AG08396 (cell line): Measurements from ENCODE around the gene DBH.

ENCODE experiments used
- DNase-seq: peaks from one replicate; pipeline ENCODE4 v3.0.0; 2012; ENCODE audit warnings: low spot score, mixed read lengths

The DBH gene

DNA sequence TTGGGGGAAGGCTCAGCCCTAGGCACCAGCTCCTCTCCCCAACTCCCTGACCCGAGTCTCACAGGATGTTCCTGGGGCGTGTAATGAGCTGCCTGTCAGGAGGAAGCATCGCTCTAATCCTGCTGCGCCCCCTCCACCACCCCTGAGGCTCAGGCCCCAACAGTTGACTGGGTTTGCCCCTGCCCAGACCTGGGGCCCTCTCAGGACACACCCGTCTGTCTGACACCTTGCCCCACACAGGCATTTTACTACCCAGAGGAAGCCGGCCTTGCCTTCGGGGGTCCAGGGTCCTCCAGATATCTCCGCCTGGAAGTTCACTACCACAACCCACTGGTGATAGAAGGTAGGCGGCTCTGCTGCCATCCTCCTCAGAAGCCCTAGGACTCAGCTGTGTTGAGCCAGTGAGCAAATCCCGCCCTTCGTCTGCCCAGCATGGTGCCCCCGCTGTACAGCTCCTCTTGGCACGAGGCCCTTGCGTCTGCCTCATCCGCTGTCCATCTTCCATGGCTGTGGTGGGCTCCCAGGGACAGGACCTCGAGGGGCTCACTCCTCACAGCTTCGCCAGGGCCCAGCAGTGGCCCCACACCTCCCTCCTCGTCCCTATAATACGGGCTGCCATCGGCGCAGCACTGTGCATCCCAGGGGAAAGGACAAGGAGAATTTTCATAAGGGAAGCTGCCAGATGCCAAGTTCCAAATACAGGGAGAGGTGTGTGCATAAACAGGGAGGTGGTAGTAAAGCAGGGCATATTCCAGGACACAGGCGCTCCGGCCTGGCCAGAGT, 8.0 kb downstream of the DBH start:
- DNase-seq = no peak

- DNase-seq = no peak
Measured at GRCh38 chr9:133645021-133645765, 9.0 kb downstream of the DBH start.

- no peak for DNase-seq
Measured at GRCh38 chr9:133647148-133647547, 11.0 kb downstream of the DBH start.

DNA sequence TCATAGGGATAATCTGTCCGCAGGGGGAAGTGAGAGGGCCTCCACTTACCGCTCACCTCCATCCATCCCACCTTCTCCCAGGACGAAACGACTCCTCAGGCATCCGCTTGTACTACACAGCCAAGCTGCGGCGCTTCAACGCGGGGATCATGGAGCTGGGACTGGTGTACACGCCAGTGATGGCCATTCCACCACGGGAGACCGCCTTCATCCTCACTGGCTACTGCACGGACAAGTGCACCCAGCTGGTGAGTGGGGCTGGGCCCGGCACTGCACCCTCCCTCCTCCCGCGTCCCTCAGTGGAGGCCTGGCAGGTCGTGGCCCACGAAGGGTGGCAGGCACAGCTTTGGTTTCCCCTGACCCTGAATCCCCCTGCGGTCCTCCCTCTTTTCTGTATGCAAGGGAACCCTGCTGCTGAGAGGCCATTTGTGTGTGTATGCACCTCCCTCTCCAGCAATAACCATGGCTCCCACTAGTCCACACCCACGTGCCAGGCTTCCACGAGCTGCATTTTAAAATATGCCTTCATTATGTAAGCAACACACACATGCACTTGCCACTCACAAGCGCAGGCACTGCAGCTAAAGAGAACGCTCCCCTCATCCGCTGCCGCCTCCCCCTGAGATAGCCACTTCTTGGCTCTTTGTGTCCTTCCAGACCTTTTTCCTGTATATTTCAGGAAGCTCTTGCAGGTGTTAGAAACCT, 11.8 kb downstream of the DBH start:
- no peak for DNase-seq

- DNase-seq = no peak
Measured at GRCh38 chr9:133649194-133649593, 13.0 kb downstream of the DBH start.

- DNase-seq = no peak
Measured at GRCh38 chr9:133650026-133650425, 13.9 kb downstream of the DBH start.

DNA sequence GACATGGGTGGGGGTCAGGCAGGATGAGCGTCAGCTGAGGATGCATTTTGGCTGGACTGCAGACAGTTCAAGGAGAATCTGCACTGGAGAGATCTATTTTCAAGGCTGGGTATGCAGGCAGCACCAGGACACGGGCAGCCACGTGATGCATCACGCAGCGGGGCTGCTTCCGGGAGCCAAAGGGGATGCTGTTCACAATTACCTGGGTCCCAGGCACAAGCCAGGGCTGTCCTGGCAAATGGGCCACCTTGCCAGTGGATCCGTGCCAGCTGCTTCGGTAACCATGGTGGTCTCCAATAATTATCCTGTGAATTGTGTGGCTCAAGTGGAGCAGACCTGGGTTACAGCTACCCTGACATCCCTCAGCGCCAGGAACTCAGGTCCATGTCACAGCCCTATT, 17.5 kb downstream of the DBH start:
- no peak for DNase-seq

GRCh38 chr9:133654736-133655657, 18.8 kb downstream of the DBH start:
- DNase-seq = no peak

DNA sequence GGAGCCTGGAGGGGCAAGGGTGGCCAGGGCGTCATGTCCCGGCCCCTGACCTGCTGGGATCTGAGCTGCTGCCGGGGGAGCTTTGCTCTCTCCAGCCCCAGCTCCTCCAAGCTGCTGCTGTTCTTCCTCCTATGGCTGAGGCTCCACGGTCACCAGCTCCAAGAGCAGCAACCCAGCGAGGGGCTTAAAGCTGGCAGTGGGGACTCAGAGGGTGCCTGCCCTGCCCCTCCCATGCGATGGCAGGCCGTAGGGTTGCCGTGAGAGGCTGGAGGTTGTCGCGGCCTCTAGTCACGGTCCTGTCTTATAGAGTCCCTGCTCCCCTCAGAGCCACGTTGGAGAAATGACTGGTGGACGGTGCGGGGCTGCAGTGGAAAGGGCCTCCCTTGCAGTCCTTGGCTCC, 19.5 kb downstream of the DBH start:
- no peak for DNase-seq

DNA sequence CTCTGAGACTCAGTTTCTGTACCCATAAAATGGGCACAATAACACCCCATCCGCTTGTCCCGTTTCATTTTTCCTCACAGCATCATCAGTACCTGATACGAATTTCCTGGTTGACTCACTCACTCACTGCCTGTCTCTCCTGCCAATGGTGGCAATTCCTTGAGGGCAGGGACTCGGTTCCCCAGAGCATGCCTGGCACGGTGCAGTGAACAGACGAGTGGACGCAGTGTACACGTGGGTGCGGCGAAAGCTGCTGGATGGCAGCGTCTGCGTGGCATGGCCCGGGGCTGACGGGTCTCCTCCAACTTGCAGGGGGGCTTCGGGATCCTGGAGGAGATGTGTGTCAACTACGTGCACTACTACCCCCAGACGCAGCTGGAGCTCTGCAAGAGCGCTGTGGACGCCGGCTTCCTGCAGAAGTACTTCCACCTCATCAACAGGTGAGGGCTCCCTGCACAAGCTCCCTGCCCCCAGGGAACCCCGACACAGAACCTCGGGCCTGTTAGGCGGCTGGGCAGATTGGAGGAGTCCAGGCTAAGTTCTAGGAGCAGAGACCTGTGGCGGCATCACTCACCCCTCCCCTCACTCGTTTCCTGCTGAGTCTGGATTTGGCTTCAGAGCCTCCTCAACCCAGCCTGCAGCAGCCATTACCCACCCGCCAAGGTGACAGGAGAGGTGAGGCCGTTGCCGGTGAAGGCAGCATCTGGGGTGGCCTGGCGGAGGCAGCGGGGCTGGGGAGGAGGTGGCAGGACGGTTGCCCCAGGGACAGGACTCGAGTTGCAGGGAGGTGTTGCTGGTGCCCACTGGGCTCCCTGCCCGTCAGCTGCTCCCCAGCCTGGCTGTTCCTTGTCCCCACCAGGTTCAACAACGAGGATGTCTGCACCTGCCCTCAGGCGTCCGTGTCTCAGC, 20.3 kb downstream of the DBH start:
- no peak for DNase-seq

DNA sequence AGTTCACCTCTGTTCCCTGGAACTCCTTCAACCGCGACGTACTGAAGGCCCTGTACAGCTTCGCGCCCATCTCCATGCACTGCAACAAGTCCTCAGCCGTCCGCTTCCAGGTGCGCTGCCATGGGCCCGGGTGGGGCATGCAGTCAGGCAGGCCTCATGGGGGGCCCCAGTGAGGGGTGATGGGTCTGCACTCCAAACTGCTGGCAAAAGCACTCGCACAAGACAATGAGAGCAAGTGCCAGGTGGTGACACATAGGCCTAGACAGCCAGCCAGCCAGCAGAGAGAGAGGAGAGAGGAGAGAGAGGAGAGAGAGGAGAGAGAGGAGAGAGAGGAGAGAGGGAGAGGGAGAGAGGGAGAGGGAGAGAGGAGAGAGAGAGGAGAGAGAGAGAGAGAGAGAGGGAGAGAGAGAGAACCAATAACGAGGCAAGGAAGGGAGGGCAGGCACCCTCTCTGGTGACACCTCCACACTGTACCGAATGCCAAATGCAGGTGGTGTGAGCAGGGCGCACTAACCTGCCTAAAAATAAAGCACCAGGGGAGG, 21.0 kb downstream of the DBH start:
- DNase-seq = no peak

DNA sequence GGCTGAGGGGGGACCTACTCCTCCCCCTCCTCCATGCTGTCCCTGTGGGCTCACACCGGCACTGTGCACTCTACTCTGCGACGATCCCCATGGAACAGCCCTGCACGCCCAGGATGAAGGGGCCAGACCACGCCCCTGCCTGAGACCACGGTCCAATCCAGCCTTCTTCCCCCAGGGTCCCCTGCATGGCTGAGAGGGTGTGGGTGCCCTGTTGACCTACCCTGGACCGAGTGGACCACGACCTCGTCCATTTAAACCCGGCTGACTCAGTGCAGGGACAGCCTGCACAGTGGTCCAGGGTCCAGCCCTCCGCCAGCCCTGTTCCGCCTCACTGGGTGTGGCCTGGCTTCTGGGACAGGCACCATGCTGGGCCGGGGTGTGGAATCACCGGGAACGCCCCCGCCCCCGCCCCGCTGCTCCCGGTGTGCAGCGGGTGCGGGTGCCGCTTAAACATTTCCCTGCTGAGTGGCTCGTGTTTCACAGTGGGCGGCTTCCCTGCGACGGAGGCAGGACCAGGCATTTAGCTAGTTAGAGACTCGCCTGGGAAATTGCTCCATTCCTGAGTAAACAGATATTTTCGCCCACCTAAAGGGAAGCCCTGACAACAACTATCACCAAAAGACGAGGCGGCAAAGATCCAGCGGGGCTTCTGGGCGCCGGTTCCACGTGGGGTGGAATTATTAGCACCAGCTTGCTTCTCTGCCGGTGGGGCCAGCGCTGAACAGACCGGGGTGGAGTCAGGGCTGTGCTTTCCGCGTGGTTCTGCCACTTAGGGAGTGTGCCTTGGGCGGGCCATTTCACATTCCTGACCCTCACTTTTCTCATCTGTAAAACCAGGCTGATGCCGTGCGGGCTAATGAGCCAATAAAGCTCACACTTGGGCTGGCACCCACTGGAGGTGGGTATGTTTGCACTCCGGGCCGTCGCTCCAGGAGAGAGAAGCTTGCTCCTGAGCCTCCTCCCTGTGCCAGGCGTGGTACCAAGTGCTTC, 22.6 kb downstream of the DBH start:
- peak; percentile 64 for DNase-seq

- no peak for DNase-seq
Measured at GRCh38 chr9:133659516-133659915, 23.4 kb downstream of the DBH start.

GRCh38 chr9:133661846-133662540, 25.8 kb downstream of the DBH start:
- no peak for DNase-seq

GRCh38 chr9:133664173-133665050, 28.2 kb downstream of the DBH start:
- DNase-seq = no peak

DNA sequence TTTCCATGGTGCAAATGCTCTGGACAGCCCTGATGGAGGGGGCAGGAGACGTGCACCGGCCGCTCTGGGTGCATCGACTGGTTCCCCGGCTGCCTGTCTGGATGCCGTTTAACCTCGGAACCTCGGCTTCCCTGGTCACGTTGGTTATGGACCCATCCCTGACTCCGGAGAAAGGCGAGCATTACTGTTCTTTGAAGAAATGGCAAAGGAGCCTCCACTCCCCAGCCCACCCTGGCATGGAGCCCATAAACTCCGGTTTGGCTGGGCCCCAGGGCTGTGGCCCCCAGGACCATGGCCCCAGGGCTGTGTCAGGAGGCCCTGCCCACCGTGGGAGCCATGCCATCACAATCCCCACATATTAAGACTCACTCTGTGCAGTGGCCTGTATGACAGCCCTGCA, 28.9 kb downstream of the DBH start:
- no peak for DNase-seq

GRCh38 chr9:133665535-133665934, 29.4 kb downstream of the DBH start:
- no peak for DNase-seq

- no peak for DNase-seq
Measured at GRCh38 chr9:133666387-133666786, 30.2 kb downstream of the DBH start.
